ENCODE measurements around the gene CCDC28B.
"Not testable (repeated sequence)": the region's sequence is repeated elsewhere in the genome, so short reads cannot be mapped to it uniquely, and the experiment has no call there.

CCDC28B gene

DNA sequence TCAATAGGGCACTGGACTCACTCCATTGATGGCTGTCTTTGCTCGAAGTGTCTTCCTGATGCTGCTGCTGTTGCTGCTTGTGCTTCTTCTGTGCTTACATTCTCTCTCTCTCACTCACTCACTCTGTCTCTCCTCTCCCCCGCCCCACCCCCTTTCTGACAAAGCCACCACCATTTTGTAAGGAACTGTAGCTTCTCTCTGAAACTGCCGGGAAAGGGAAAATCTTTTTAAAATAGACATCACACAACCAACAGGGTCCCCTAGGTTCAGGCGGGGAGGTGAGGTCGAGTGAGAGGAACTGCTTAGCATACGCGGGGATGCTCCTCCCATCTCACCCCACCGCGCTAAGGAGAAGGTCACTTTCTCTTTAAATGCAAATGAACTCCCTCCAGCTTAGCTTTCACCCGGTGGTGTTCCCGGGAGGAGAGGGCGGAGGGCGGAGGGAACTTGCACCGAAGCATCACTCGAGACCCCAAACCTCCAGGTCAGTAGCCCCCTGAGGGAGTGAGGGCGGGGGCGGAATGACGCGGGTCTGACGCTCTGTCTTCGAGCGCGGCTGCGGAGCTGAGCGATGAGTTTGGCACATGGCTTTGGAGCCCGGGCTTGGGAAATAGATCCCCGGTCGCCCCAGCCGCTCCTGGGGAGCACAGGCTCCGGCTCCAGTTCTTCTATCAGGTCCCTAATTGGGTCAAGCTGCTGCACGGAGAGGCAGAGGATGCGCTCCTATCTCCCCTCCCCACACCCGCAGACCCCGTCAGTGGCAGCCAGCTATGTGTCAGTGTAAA, at the start of gene CCDC28B:
Gene CCDC28B (plus strand): TSS at position 370 of the 785 bp plus-strand sequence. CDS start 1,341 bp downstream, outside the sequence.
- DNase-seq (ENCODE audit: low read depth) = peak; percentile 58
- H3K4me3 ChIP-seq (ENCODE audit: low read length) = peak within 1 kb of the TSS; percentile 74
- TF ChIP-seq, protein P1, sequence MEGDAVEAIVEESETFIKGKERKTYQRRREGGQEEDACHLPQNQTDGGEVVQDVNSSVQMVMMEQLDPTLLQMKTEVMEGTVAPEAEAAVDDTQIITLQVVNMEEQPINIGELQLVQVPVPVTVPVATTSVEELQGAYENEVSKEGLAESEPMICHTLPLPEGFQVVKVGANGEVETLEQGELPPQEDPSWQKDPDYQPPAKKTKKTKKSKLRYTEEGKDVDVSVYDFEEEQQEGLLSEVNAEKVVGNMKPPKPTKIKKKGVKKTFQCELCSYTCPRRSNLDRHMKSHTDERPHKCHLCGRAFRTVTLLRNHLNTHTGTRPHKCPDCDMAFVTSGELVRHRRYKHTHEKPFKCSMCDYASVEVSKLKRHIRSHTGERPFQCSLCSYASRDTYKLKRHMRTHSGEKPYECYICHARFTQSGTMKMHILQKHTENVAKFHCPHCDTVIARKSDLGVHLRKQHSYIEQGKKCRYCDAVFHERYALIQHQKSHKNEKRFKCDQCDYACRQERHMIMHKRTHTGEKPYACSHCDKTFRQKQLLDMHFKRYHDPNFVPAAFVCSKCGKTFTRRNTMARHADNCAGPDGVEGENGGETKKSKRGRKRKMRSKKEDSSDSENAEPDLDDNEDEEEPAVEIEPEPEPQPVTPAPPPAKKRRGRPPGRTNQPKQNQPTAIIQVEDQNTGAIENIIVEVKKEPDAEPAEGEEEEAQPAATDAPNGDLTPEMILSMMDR (IDR thresholded peaks at IDR 0.05; ENCODE audit: insufficient read depth, low read depth, low read length, missing control alignments) = no peak

DNA sequence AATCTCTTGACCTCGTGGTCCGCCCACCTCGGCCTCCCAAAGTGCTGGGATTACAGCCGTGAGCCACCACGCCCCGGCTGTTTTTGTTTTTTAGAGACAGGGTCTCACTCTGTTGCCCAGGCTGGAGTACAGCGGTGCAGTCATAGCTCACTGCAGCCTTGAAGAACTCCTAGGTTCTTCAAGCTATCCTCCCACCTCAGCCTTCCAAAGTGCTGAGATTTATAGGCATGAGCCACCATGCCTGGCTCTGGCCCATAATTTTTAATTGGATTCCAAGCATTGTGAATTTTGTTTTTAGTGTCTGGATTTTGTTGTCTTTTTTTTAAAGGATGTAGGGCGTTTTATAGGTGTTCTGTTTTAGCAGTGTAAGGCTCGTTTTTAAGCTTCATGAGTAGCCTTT, 49.5 kb upstream of the CCDC28B start:
- no peak for DNase-seq (ENCODE audit: low read depth)
- no peak overlapping the region for H3K4me3 ChIP-seq (ENCODE audit: low read length)
- TF ChIP-seq, protein P1 (IDR thresholded peaks at IDR 0.05; ENCODE audit: insufficient read depth, low read depth, low read length, missing control alignments) = no peak

DNA sequence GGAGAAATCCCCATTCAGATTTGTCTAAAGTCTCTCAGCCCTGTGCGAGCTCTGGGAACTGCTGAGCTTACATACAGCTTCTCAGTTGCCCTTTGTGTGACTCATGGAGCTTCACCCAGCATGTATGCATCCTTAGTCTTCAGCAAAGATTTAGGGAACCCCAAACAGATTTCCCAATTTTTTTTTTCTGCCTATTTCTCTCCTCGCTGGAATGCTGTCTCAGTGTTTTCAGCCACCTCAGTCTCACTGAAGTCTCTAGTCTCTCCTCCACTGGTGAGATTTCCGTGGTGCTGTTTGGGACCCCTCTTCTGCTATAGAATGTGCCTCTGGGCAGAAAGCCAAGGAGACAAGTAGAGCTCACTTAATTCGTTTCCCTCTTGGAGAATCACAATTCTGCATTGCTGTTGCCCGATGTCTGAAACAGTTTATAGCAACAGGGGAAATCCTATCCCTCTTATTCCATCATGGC, 49.0 kb upstream of the CCDC28B start:
- TF ChIP-seq, protein P1 (IDR thresholded peaks at IDR 0.05; ENCODE audit: insufficient read depth, low read depth, low read length, missing control alignments) = no peak
- H3K4me3 ChIP-seq (ENCODE audit: low read length) = no peak overlapping the region
- DNase-seq (ENCODE audit: low read depth) = peak; percentile 60

DNA sequence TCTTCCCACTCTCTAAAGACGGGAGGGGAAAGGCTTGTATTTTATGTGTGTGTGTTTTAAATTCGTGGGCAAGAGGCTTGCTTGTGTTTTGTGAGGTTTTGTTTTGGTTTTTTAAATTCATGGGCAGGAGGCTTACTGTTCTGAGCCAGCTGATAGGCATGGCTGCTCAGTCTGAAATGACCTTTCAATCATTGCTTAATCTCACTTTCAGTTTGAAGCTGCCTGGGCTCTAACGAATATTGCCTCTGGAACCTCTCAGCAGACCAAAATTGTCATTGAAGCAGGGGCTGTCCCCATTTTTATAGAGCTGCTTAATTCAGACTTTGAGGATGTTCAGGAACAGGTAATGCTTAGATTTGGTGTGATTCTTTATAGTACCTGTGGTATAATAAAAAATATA, 41.2 kb upstream of the CCDC28B start:
- TF ChIP-seq, protein P1 (IDR thresholded peaks at IDR 0.05; ENCODE audit: insufficient read depth, low read depth, low read length, missing control alignments) = no peak
- DNase-seq (ENCODE audit: low read depth) = no peak
- no peak overlapping the region for H3K4me3 ChIP-seq (ENCODE audit: low read length)

DNA sequence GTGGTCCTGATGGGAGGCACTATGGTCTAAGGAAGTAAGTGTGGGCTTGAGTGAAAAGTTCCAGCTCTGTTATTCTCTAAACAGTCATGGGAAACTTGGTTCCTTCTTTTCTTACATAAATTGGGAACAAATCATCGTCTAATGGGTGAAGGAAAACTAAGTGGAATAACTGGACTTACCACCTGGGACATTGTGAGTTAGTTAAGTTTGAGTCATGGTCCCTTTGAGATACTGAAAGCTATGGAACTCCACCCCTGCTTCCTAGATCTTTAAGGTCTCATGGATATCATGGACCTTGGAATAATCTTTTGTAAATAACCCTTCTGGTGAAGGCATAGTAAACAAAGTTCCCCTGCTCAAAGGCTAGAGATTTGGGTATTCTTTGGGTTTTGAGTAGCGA, 37.0 kb upstream of the CCDC28B start:
- DNase-seq (ENCODE audit: low read depth) = peak; percentile 78
- TF ChIP-seq, protein P1 (IDR thresholded peaks at IDR 0.05; ENCODE audit: insufficient read depth, low read depth, low read length, missing control alignments) = no peak
- no peak overlapping the region for H3K4me3 ChIP-seq (ENCODE audit: low read length)

DNA sequence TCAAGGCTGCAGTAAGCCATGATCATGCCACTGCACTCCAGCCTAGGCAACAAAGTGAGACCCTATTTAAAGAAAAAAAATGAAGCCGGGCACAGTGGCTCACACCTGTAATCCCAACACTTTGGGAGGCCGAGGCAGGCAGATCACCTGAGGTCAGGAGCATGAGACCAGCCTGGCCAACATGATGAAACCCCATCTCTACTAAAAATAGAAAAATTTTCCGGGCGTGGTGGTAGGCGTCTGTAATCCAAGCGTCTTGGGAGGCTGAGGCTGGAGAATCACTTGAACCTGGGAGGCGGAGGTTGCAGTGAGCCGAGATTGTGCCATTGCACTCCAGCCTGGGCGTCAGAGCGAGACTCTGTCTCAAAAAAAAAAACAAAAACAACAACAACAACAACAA, 34.8 kb upstream of the CCDC28B start:
- H3K4me3 ChIP-seq (ENCODE audit: low read length); DNase-seq (ENCODE audit: low read depth): not testable (repeated sequence)

DNA sequence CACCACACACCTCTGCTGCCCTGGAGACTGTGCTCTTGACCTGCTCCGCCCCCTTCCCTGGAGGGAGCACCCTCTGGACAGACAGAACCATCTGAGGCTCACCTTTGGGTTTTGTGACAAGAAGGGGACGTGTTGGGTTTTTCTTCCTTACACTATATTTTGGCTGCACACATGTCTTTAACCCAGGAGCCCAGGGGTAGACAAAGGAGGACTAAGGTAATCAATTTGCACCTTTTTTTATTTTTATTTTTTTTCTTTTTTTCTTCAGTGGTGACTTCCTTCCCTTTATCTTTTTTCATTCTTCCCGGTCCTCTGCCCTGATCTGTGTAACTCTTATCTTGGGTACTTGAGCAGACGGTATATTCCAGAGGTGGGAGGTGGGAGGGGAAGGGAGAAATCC, 29.4 kb upstream of the CCDC28B start:
- no peak for DNase-seq (ENCODE audit: low read depth)
- no peak overlapping the region for H3K4me3 ChIP-seq (ENCODE audit: low read length)
- TF ChIP-seq, protein P1 (IDR thresholded peaks at IDR 0.05; ENCODE audit: insufficient read depth, low read depth, low read length, missing control alignments) = no peak

Measured in epithelial cell of esophagus (primary cell).